Suprapubic skin (tissue), 4 donors: ENCODE results near the gene PC.

Experiments used
- EP300 ChIP-seq: sonication (generic); formaldehyde crosslinking; IDR thresholded peaks from one replicate; pipeline ENCODE4 v1.6.1; 2017; ENCODE audit warnings: antibody characterized with exemption
- POLR2A ChIP-seq, 2 donors: fragments of 450-650 bp; IDR thresholded peaks; one replicate each; pipeline ENCODE4 v1.6.1; 2017; ENCODE audit warnings: antibody characterized with exemption in 2 of 2, mild to moderate bottlenecking in 2 of 2, moderate library complexity in 2 of 2
- POLR2AphosphoS5 ChIP-seq, 3 donors: sonication (generic); formaldehyde crosslinking; IDR thresholded peaks; one replicate each; pipeline ENCODE4 v1.6.1; 2017; ENCODE audit warnings: antibody characterized with exemption in 3 of 3
- TF ChIP-seq, protein P1 (sequence below), 2 donors: fragments of 200-600 bp in 1 of 2; fragments of 450-650 bp in 1 of 2; sonication (generic) in 1 of 2; IDR thresholded peaks; one replicate each; pipeline ENCODE4 v1.5.1; 2016 to 2019; ENCODE audit warnings: antibody characterized with exemption in 2 of 2, mild to moderate bottlenecking in 1 of 2, moderate library complexity in 1 of 2

DNA sequence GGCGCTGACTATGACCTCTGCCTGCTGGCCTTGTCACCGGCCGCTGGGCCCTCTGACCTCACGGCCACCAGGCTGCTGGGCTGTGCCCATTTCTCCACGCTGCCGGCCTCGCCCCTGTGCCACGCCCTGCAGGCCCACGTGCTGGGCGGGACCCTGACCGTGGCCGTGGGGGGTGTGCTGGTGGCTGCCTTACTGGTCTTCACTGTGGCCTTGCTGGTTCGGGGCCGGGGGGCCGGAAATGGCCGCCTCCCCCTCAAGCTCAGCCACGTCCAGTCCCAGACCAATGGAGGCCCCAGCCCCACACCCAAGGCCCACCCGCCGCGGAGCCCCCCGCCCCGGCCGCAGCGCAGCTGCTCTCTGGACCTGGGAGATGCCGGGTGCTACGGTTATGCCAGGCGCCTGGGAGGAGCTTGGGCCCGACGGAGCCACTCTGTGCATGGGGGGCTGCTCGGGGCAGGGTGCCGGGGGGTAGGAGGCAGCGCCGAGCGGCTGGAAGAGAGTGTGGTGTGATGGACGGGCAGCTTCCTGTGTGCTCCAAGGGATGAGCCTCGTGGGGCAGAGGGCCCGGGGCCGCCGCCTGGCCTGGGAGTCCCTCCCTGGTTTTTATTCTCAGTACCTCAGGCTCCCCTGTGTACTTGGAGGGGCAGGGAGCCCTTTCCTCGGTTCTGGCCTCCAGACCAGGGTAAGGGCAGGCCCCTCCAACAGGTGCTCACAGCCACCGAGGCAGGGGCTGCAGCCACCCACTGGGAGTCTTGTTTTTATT is 98.3 kb downstream of the PC start:
- TF ChIP-seq POLR2AphosphoS5 (IDR thresholded peaks at IDR 0.05) (no peak), POLR2A (IDR thresholded peaks at IDR 0.05) (no peak), EP300 (no peak)
- TF ChIP-seq, protein P1, sequence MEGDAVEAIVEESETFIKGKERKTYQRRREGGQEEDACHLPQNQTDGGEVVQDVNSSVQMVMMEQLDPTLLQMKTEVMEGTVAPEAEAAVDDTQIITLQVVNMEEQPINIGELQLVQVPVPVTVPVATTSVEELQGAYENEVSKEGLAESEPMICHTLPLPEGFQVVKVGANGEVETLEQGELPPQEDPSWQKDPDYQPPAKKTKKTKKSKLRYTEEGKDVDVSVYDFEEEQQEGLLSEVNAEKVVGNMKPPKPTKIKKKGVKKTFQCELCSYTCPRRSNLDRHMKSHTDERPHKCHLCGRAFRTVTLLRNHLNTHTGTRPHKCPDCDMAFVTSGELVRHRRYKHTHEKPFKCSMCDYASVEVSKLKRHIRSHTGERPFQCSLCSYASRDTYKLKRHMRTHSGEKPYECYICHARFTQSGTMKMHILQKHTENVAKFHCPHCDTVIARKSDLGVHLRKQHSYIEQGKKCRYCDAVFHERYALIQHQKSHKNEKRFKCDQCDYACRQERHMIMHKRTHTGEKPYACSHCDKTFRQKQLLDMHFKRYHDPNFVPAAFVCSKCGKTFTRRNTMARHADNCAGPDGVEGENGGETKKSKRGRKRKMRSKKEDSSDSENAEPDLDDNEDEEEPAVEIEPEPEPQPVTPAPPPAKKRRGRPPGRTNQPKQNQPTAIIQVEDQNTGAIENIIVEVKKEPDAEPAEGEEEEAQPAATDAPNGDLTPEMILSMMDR (IDR thresholded peaks at IDR 0.05): no peak
